ENCODE measurements around the gene EIF3CL.
"Not testable (repeated sequence)": the region's sequence is repeated elsewhere in the genome, so short reads cannot be mapped to it uniquely, and the experiment has no call there.

DNA sequence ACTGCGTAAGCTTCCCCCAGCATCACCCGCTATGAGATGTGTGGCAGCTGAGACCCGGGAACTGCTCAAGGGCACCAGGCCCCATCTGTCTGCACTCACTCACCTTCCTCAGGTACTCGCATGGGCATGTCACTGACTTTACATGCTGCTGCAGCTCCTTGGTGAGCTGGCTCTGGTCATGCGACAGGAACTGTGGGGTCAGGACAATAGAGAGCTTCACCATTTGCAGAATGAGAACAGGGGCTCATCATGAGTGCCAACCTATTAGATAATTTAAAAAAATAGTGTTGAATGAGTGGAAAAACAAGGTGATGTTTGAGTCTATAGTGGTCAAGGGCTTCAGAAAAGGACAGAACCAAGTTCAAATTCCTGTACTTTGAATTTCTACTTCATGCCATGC lies 41.0 kb downstream of the EIF3CL start:
- TF ChIP-seq POLR2A (IDR thresholded peaks at IDR 0.05) = not testable (repeated sequence)
- TF ChIP-seq, protein P1, sequence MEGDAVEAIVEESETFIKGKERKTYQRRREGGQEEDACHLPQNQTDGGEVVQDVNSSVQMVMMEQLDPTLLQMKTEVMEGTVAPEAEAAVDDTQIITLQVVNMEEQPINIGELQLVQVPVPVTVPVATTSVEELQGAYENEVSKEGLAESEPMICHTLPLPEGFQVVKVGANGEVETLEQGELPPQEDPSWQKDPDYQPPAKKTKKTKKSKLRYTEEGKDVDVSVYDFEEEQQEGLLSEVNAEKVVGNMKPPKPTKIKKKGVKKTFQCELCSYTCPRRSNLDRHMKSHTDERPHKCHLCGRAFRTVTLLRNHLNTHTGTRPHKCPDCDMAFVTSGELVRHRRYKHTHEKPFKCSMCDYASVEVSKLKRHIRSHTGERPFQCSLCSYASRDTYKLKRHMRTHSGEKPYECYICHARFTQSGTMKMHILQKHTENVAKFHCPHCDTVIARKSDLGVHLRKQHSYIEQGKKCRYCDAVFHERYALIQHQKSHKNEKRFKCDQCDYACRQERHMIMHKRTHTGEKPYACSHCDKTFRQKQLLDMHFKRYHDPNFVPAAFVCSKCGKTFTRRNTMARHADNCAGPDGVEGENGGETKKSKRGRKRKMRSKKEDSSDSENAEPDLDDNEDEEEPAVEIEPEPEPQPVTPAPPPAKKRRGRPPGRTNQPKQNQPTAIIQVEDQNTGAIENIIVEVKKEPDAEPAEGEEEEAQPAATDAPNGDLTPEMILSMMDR (IDR thresholded peaks at IDR 0.05) = not testable (repeated sequence)

All from body of pancreas (tissue), 4 donors.